Measurements from ENCODE around the gene C10orf71.

Gene C10orf71

DNA sequence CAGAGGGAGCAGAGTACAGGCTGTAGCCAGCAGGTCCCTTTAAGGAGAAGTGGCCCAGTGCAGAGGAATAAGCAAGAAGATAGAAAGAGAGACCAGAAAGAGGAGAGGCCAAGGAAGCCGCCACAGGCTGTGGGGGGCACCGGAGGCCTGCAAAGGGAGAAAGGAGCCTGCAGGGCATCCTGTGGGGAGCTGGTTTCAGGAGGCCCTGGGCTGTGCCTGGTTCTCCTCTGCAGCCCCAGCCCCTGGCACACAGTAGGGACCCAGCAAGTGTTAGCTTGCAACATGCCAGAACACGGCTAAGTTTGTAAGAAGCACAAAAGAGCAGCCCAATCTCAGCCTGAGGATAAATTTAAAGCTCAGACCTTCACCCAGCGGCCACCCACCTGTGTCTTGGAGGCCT, 12.3 kb upstream of the C10orf71 start:
- no peak for FAIRE-seq
- TF ChIP-seq, protein P1, sequence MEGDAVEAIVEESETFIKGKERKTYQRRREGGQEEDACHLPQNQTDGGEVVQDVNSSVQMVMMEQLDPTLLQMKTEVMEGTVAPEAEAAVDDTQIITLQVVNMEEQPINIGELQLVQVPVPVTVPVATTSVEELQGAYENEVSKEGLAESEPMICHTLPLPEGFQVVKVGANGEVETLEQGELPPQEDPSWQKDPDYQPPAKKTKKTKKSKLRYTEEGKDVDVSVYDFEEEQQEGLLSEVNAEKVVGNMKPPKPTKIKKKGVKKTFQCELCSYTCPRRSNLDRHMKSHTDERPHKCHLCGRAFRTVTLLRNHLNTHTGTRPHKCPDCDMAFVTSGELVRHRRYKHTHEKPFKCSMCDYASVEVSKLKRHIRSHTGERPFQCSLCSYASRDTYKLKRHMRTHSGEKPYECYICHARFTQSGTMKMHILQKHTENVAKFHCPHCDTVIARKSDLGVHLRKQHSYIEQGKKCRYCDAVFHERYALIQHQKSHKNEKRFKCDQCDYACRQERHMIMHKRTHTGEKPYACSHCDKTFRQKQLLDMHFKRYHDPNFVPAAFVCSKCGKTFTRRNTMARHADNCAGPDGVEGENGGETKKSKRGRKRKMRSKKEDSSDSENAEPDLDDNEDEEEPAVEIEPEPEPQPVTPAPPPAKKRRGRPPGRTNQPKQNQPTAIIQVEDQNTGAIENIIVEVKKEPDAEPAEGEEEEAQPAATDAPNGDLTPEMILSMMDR (IDR thresholded peaks at IDR 0.05; ENCODE audit: insufficient read depth, missing control alignments) = no peak
- no peak for DNase-seq (ENCODE audit: insufficient read length, low spot score)

DNA sequence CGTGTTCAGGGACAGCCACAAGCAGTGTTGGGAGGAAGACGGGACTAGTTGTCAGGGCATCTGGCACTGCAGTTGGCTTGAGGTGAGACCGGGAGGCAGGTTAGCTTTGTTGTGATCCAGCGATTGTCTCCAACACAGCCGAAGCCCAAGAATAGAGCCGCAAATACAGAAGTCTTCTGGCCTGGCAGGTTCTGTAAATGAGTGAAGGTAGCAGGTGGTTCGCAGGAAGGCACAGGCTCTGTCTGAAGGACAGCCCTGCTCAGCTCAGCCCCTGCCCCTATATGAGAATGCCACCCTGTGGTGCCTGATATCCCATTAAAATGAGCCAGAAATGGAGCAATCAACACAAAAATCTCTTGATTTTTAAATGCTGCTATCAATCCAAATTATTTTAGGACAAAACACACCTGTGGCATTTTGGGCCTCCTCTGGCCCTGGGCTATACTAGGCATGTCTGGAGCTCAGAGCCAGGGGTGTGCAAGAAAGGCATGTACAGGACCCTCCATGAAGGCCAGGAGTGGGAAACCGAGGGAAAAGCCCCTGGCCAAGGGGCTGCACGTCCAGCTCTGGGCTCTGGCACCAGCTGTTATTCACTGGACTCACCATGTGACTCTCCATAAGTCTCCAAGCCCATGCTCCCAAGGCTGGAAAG, 11.2 kb upstream of the C10orf71 start:
- FAIRE-seq (no peak), DNase-seq (ENCODE audit: insufficient read length, low spot score) (no peak)
- TF ChIP-seq, protein P1 (IDR thresholded peaks at IDR 0.05; ENCODE audit: insufficient read depth, missing control alignments) = no peak

DNA sequence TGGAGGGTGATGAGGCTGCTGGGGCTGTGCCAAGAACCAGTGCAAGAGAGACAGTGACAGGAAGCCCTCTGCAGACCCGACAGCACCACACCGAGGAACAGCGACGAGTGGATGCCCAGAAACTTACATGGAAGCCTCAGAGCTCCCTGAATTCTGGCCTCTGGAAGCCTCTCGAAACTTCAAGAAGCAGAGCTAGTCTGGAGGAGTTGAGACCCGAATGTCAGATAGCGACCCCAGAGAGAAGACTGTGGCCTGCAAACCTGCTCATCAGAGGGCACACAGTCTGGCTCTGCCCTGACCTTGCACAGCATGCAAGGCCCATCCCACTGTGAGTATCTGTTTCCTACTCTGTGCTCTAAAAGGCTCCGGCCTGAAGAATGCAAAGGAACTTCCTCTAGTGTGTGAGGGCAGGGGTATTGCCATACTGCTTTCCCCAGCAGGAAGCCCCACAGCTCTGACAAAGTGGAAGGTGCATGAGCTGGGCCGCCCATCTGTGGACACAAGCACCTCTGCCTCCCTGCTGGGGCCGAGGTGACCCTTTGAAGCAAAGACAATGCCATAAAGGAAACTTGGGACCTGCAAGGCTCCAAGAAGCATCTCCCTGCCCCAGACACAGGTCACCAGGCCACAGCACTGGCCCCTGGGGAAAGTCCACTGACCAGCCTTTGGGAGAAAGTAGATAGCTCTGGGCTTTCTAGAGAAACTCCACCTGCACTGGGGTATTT, 10.5 kb upstream of the C10orf71 start:
- no peak for DNase-seq (ENCODE audit: insufficient read length, low spot score)
- TF ChIP-seq, protein P1 (IDR thresholded peaks at IDR 0.05; ENCODE audit: insufficient read depth, missing control alignments) = no peak
- no peak for FAIRE-seq

DNA sequence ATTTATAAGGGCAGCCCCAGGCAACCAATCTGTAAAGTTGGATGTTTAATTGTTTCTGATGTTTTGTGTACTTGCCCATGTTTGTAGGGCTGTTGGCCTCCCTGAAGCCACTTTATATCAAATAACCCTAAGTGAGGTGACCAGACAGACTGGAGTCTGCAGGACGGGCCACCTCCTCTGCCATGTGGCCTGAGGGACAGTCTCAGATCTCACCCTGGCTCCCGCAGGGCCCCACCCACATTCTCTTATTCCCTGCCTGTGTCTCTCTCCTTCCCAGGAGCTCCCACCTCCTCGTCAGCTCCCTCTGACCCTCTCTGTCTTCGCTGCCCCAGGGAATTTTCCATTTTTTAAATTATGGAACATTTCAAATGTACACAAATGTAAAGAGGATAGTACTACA, 9.5 kb upstream of the C10orf71 start:
- no peak for FAIRE-seq
- TF ChIP-seq, protein P1 (IDR thresholded peaks at IDR 0.05; ENCODE audit: insufficient read depth, missing control alignments) = no peak
- DNase-seq (ENCODE audit: insufficient read length, low spot score) = no peak

DNA sequence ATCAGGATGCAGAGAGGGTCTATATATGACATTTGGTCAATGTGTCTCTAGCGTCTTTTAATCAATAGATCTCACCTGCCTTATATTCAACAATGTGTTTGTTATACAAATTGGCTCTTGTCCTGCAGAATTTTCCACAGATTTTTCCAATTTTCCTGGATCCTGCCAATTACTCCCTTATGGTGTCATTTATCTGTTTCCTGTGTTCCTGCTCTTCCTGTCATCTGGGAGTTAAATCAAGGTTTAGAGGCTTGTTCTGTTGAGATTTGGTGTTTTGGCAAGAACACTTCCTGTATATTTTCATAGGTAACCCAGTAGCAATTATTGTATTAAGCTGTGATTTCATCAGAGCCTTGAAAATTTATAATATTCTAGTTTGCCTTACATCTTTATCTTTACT, 8.8 kb upstream of the C10orf71 start:
- TF ChIP-seq, protein P1 (IDR thresholded peaks at IDR 0.05; ENCODE audit: insufficient read depth, missing control alignments) = no peak
- no peak for DNase-seq (ENCODE audit: insufficient read length, low spot score)
- no peak for FAIRE-seq

DNA sequence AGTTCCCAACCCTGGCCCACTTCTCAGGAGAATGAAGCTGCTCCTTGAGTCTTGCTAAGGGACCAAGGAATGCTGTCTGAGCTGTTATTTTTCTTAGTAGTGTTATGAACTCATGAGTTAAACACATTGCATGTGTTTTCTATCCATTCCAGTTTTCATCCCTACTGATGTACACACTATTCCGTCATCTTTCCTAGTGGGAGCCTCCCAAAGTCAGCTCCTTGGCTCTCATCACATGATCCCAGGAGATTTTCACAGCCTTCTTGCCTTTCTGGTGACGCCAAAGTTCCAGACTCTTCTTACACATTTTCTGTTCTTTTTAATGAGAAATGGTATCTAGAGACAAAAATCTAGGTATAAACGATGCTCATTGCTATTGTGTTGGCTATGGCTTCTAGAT, 8.4 kb upstream of the C10orf71 start:
- TF ChIP-seq, protein P1 (IDR thresholded peaks at IDR 0.05; ENCODE audit: insufficient read depth, missing control alignments) = no peak
- no peak for FAIRE-seq

DNA sequence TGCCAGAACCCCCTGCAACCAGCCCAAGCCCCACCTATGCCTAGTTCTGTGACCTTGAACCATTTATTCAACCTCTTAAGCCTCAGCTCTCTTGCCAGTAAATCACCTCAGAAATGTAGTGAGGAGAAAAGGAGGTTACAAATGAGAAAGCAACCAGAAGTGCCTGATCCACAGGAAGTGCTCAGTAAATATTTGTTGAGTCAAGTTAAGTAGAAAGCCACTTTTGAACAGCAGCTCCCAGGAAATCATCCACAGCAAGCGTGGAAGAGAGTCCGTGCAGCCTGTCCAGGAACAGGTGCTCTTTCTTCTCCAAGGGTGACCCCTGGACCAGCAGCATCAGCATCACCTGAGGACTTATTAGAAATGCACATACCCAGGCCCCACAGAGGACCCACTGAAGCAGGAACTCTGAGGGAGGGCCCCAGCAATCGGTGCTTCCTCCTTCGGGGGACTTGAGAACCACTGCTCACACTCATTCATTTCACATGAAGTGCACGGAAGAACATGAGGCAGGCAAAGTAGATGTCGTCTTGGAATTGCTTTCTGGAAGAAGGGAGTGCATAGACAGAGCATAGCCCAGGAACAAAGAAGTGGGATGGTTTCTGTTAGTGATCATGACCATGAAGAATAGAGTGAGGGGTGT, 6.3 kb upstream of the C10orf71 start:
- DNase-seq (ENCODE audit: insufficient read length, low spot score) = no peak
- no peak for FAIRE-seq
- TF ChIP-seq, protein P1 (IDR thresholded peaks at IDR 0.05; ENCODE audit: insufficient read depth, missing control alignments) = no peak

More for the DNA sequence above, 8.4 kb upstream of the C10orf71 start:
- DNase-seq (ENCODE audit: insufficient read length, low spot score) = no peak

Data from D721Med (cell line).